GM19193 (cell line): ENCODE results near the gene PRPSAP1.

Experiments
- POLR2A ChIP-seq: IDR thresholded peaks from 4 replicates; pipeline ENCODE4 v1.6.1; 2011; ENCODE audit not compliant: insufficient read depth, insufficient read length; ENCODE audit errors: extremely low read depth

PRPSAP1 gene

GRCh38 chr17:76376318-76377133 is 22.8 kb upstream of the PRPSAP1 start:
- TF ChIP-seq POLR2A = no peak

- TF ChIP-seq POLR2A = no peak
Observed at GRCh38 chr17:76371656-76372628, 18.2 kb upstream of the PRPSAP1 start.

DNA sequence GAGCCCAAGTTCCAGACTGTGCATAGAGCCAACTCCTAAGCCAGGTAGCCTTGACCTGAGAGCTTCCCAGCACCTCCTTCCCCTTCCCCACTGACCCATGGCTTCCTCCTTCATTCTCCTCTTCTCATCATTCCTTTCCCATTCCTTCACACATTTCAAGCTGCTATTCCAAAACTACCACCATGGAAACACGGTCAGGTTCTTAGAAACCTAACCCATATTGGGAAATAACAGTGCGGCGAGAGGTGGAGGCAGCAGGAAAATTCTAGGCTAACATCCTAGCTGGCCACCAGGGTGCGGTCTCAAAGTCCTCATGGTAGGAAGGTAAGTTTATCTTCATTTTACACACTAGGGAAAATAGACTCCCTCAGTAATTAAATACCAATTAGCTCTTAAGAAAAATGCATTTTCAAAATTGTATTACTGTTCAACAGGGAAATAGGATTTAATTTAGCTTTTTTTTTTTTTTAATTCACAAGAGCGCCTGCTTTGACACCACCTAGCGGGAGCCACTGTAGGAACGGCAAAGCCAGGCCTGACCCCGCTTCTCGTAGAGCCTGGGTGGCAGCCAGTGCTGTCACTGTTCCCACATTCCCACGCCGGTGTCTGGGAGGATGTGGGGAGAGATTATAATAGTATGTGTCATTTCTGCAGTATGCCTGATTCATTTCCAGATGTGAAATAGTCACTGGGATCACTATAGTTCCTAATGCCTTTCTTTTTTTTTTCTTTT is 16.7 kb upstream of the PRPSAP1 start:
- no peak for TF ChIP-seq POLR2A

DNA sequence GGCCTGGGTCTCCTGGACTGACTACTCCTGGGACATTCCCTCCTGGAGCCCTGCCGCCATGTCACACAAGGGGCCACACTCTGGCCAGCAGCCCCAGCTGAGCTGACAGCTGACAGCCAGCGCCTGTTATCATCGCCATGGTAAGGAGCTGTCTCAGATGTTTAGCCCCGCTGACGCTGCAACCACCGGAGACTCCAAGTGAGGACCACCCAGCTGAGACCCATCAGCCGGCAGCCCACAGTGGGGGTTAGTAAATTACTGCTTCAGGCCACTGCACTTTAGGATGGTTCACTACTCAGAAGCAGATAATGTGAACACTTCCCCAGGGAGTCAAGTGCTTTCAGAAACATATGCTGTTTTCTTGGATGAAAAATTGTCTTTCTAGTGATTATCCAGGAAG is 16.1 kb upstream of the PRPSAP1 start:
- TF ChIP-seq POLR2A = no peak

GRCh38 chr17:76369379-76369778 is 15.7 kb upstream of the PRPSAP1 start:
- TF ChIP-seq POLR2A = no peak

GRCh38 chr17:76368545-76368944 is 14.8 kb upstream of the PRPSAP1 start:
- TF ChIP-seq POLR2A = no peak

DNA sequence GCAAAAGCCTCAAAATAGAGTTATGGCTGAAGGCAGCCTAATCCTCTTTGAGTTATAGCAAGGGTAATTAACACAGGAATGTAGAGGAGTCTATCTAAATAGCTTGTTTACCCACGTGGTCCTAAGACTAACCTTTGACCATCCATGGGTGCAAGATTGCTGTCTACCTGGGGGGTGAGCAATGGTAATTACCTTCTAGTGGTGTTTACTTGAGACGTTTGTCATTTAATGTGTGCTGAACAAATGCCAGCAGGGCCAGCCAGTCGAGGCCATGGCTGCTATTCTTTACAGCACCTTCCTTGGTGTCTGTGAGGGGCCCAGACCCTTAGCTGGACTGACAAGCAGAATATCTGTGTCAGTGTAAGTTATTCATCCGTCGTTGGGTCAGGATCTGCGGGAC is 13.9 kb upstream of the PRPSAP1 start:
- TF ChIP-seq POLR2A = no peak

DNA sequence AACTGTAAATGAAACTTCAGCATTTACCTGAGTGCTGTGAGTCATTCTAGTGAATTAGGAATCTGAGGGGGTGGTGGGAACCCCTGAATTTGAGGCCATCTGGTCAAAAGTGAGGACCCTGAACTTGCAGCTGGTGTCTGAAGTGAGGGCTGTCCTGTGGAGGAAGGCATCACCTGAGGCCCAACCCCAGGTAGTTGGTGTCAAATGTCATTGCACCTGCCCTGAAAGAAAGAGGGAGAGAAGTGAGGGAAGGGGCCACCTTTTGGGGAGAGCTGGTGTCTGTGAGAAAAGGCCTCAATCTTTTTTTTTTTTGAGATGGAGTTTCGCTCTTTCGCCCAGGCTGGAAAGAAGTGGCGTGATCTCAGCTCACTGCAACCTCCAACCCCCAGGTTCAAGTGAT is 12.5 kb upstream of the PRPSAP1 start:
- no peak for TF ChIP-seq POLR2A

- TF ChIP-seq POLR2A = no peak
Observed at GRCh38 chr17:76365256-76365903, 11.7 kb upstream of the PRPSAP1 start.

DNA sequence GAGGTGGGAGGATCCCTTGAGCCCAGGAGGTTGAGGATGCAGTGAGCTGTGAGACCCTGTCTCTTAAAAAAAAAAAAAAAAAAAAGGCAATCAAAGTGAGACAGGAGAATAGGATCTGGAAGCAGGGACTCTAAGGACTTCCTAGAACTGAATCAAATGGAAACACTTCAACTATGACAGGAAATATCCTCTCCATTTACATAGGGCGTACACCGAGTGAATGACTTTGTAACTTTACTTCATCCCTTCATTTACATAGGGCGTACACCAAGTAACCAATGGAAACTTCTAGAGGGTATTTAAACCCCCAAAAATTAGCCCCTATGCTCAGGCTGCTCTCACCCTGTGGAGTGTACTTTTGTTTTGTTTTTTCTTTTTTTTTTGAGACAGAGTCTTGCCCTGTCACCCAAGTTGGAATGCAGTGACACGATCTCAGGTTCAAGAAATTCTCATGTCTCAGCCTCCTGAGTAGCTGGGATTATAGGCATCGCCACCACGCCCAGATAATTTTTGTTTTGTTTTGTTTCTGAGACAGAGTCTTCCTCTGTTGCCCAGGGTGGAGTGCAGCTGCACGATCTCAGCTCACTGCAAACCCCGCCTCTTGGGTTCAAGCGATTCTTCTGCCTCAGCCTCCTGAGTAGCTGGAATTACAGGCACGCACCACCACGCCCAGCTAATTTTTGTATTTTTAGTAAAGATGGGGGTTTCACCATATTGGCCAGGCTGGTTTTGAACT is 9.6 kb upstream of the PRPSAP1 start:
- TF ChIP-seq POLR2A = no peak

GRCh38 chr17:76360461-76360860 is 6.7 kb upstream of the PRPSAP1 start:
- no peak for TF ChIP-seq POLR2A

- TF ChIP-seq POLR2A = no peak
Observed at GRCh38 chr17:76359375-76359774, 5.7 kb upstream of the PRPSAP1 start.

GRCh38 chr17:76357597-76358158 is 4.0 kb upstream of the PRPSAP1 start:
- TF ChIP-seq POLR2A = no peak

- no peak for TF ChIP-seq POLR2A
Observed at GRCh38 chr17:76356803-76357456, 3.2 kb upstream of the PRPSAP1 start.
